ENCODE measurements around the gene DNAI2. TPM values are rescaled to one million over a fixed set of nuclear protein-coding genes. Genes with fewer than 3 reads are reported as not detected.

Gene DNAI2
- polyA plus RNA-seq, 1 donor from 2014 or later: not detected

- Histone ChIP-seq H3K27ac (ENCODE audit: low read length) (no peak overlapping the region), H3K4me2 (ENCODE audit: low read length) (no peak overlapping the region), H4K20me1 (ENCODE audit: insufficient read depth) (no peaks in the 10 kb centered on the region), H3K9ac (ENCODE audit: low read length) (no peak overlapping the region), H3K9me2 (ENCODE audit: insufficient read depth, low read length) (no peaks in the 10 kb centered on the region), H3K27me3 (ENCODE audit: insufficient read depth, low read depth, low read length) (peaks cover 10% of the 10 kb centered on the region), H3K36me3 (ENCODE audit: insufficient read depth, low read length) (no peaks in the 10 kb centered on the region), H3K79me2 (replicated peaks; ENCODE audit: insufficient read depth, low read length) (no peaks in the 10 kb centered on the region), H3K9me3 (ENCODE audit: low read length) (no peaks in the 10 kb centered on the region), H3F3A (ENCODE audit: insufficient read depth, low read length, poor library complexity, severe bottlenecking) (no peaks in the 10 kb centered on the region), H2AFZ (ENCODE audit: low read depth, low read length) (no peak overlapping the region), H3K4me3 (ENCODE audit: low read length) (no peak overlapping the region)
- no peak for TF ChIP-seq TAF1 (IDR thresholded peaks at IDR 0.05; ENCODE audit: low read depth)
- TF ChIP-seq POLR2AphosphoS5 (IDR thresholded peaks at IDR 0.05): no peak
- TF ChIP-seq MXI1 (conservative IDR thresholded peaks at IDR 0.05; ENCODE audit: poor library complexity, severe bottlenecking): no peak
- TF ChIP-seq RAD21 (conservative IDR thresholded peaks at IDR 0.05): no peak
- TF ChIP-seq REST (IDR thresholded peaks at IDR 0.05; ENCODE audit: borderline replicate concordance): no peak
- no peak for TF ChIP-seq EZH2 (IDR thresholded peaks at IDR 0.05; ENCODE audit: borderline replicate concordance, insufficient read depth, low read length, poor library complexity, severe bottlenecking)
- TF ChIP-seq EP300 (conservative IDR thresholded peaks at IDR 0.05; ENCODE audit: poor library complexity, severe bottlenecking): no peak
- TF ChIP-seq SMC3 (conservative IDR thresholded peaks at IDR 0.05; ENCODE audit: poor library complexity): no peak
- TF ChIP-seq CTCF (IDR thresholded peaks at IDR 0.05; ENCODE audit: poor library complexity, severe bottlenecking): no peak
These were observed 22.5 kb upstream of the DNAI2 start for GRCh38 chr17:74251569-74251968.

GRCh38 chr17:74252211-74252610 is 21.8 kb upstream of the DNAI2 start:
- Histone ChIP-seq H3K36me3 (ENCODE audit: insufficient read depth, low read length) (no peaks in the 10 kb centered on the region), H3K4me2 (ENCODE audit: low read length) (no peak overlapping the region), H3F3A (ENCODE audit: insufficient read depth, low read length, poor library complexity, severe bottlenecking) (no peaks in the 10 kb centered on the region), H3K79me2 (replicated peaks; ENCODE audit: insufficient read depth, low read length) (no peaks in the 10 kb centered on the region), H3K9ac (ENCODE audit: low read length) (no peak overlapping the region), H3K27ac (ENCODE audit: low read length) (no peak overlapping the region), H3K9me2 (ENCODE audit: insufficient read depth, low read length) (no peaks in the 10 kb centered on the region), H2AFZ (ENCODE audit: low read depth, low read length) (no peak overlapping the region), H4K20me1 (ENCODE audit: insufficient read depth) (no peaks in the 10 kb centered on the region), H3K9me3 (ENCODE audit: low read length) (no peaks in the 10 kb centered on the region), H3K27me3 (ENCODE audit: insufficient read depth, low read depth, low read length) (peaks cover 10% of the 10 kb centered on the region), H3K4me3 (ENCODE audit: low read length) (no peak overlapping the region)
- TF ChIP-seq TAF1 (IDR thresholded peaks at IDR 0.05; ENCODE audit: low read depth): no peak
- no peak for TF ChIP-seq EP300 (conservative IDR thresholded peaks at IDR 0.05; ENCODE audit: poor library complexity, severe bottlenecking)
- TF ChIP-seq REST (IDR thresholded peaks at IDR 0.05; ENCODE audit: borderline replicate concordance): no peak
- TF ChIP-seq MXI1 (conservative IDR thresholded peaks at IDR 0.05; ENCODE audit: poor library complexity, severe bottlenecking): no peak

Data from neural cell (in vitro differentiated cells).